Stimulated activated CD8-positive, alpha-beta memory T cell treated with anti-CD3 and anti-CD28 coated beads, Interleukin-12 subunit alpha, Interleukin-12 subunit beta, amount 100 ng/mL, for 4 hours (primary cell): ENCODE data around the gene PLCD1.
"Not testable (repeated sequence)": the region's sequence is repeated elsewhere in the genome, so short reads cannot be mapped to it uniquely, and the experiment has no call there.

ENCODE experiments used
- DNase-seq: peaks from one replicate; pipeline ENCODE4 v3.0.0-alpha.2; 2020; ENCODE audit warnings: low read depth

The PLCD1 gene

DNA sequence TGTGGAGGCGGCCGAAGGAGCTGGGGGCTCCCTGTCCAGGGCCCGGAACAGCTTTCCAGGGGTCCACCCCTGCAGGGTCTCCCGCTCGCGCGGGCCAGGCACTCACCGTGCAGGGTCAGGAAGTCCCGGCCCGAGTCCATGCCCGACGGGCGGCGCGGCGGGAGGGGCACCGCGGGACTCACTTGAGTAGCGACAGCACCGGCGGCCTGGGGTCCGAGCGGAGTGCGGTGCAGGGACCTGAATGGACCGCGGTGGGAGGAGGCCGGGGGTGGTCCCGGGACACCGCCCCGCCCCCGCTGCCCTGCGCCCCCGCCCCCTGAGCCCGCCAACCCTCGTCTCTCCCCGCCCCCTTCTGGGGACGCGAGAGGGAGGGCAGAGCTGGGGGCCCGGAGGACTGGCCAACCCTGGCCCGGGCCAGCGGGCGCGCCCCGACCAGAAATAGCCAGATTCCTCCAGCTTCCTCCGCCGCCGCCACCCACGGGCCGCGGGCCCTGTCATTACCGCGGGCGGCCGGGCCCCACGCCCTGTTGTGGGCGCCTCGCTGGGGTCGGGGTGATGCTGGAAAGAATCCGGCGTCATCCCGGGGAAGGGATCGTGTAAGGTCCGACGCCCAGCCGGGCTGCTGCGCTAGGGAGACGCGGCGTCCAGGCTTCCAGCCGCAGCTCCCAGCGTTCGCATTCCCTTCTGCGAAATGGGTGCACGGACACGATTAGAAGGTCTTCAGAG is at the start of gene PLCD1:
Gene PLCD1, minus strand, starts transcription at position 243 of the 726 bp plus-strand sequence. Its CDS starts 103 bp downstream, at position 140.
- no peak for DNase-seq

DNA sequence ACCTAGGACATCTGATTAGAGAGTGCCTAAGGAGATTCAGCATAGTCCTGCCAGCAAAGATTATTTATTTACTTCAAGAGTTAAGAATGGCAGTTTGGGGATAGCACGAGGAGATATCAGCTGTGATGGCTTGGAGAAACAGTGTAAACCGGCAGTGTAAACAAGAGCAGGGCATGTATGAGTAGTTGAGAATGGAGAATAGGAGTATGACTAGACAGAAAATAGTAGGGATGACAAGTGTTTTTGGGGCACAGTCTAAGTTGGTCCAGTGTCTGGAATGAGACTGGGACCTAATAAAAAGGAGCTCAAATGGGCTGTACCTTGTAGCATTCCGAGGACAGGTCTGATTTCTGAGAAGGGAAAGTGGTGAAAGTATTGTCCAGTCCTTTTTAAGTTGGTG is 47.6 kb upstream of the PLCD1 start:
- not testable (repeated sequence) for DNase-seq

DNA sequence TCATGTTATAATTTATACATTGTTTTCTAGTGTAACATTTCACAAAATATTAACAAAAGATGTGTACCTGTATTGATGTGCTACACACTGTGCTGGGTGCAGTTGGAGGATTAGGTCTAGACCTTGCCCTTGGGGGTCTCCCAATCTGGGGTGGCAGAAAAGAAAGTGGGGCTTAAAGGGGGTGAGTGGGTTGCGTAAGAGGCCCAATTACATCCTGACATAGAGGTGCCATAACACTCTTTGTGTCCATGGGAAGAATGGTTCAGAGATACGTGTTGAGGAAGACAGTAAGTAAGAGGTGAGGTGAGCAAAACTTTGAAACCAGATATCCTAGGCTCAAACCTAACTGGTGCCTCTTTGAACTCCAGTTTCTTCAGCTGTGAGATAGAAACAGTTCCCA is 40.6 kb upstream of the PLCD1 start:
- DNase-seq, result no peak

DNA sequence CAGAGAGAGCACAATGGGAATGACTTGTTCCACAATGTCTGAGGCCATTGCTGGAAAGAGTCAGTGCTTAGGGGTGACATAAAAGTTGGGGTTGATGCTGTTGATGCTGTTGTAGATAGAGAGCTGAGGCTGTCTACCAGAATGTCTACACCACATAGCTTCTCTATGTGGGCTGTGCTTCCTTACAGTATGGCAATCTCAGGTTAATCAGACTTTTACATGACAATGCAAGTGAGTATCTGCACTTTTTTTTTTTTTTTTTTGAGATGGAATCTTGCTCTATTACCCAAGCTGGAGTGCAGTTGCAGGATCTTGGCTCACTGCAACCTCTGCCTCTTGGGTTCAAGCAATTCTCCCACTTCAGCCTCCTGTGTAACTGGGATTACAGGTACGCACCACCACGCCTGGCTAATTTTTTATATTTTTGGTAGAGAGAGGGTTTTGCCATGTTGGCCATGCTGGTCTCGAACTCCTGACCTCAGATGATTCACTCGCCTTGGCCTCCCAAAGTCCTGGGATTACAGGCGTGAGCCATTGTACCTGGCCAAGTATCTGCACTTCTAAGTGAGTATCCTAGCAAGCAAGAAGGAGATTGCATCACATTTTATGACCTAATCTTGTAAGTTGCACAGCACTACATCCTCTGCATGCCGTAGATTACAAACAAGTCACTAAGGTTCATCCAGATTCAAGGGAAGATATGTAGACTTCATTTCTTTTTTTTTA is 38.2 kb upstream of the PLCD1 start:
- DNase-seq, result no peak

DNA sequence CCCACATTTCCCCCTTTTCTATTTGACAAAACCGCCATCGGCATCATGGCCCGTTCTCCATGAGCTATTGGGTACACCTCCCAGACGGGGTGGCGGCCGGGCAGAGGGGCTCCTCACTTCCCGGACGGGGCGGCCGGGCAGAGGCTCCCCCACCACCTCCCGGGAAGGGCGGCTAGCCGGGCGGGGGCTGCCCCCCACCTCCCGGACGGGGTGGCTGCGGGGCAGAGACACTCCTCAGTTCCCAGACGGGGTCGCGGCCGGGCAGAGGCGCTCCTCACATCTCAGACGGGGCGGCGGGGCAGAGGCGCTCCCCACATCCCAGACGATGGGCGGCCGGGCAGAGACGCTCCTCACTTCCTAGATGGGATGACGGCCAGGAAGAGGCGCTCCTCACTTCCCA is 35.0 kb upstream of the PLCD1 start:
- not testable (repeated sequence) for DNase-seq

DNA sequence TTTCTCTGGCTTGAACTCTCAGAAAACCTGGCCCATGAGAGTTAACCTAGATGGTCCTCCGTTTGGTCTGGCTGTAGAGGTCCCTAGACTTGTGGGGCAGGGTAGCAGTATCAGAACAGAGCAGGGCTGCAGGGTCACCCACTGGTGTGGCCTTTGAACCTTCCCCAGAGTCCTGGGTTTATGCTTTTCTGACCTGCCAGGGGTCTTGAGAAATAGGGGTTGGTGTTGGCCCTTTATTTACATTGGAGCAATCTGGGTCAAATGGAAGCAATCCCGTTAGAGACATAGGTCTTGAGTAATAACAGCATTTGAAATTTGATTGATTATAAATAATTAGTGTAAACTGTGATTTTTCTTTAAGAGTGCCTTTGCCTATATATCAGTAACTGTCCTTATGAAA is 33.4 kb upstream of the PLCD1 start:
- DNase-seq, result no peak

DNA sequence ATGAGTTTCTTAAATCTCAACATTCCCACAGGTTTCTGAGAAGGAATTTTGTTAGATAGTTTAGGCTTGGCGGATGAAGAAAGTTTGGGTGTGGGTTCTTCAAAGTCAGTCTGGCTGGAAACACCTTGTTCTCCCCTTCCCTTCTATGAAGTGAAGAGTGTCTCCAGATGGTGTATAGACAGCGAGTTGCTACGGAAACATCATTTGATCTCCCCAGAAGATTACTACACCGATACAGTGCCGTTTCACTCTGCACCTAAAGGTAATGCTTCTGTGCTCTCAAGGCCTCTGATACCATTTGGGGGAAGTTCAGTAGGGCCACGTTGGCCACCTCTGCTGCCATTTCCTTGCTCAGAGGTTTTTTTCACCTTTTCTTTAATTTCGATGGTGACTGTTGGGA is 30.1 kb upstream of the PLCD1 start:
- DNase-seq, result no peak

DNA sequence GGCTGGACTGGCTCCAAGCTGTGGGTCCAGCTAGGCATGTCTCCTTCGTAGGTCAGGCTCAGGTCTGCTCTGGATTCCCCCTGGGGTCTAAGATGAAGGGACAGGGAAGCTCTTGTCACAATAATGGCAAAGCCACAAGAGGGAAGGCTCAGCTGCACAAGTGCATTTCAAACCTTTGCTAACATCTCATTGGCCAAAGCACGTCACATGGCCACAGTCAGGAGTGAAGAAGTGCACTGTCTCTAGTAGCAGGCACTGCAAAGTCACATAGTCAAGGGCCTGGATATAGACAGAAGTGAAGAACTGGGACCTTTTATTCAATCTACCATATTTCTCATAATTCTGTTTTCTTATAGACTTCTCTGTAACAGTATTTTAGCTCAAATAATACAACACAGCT is 29.7 kb upstream of the PLCD1 start:
- no peak for DNase-seq

DNA sequence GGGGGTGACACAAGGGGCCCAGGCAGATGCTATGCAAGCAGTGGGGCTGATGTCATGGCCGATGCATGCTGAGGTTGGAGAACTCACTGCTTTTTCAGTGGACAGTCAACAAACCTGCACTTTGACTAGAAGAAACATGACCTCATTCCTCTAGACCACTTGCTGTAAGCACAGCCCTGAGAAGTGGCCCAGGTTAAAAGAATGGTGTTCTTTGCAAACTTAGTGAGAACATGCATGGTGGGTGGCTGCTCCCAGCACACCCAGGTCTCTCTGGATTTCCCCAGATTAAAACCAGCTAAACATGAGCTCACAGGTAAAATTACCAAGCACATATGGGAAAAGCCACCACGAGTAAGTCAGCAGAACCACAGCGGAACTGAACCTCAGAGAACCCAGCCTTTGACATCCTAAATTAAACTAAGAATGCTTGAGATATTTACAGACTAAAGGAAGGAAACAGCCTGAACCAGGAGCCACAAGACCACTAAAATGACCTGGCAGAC is 25.1 kb upstream of the PLCD1 start:
- no peak for DNase-seq

DNA sequence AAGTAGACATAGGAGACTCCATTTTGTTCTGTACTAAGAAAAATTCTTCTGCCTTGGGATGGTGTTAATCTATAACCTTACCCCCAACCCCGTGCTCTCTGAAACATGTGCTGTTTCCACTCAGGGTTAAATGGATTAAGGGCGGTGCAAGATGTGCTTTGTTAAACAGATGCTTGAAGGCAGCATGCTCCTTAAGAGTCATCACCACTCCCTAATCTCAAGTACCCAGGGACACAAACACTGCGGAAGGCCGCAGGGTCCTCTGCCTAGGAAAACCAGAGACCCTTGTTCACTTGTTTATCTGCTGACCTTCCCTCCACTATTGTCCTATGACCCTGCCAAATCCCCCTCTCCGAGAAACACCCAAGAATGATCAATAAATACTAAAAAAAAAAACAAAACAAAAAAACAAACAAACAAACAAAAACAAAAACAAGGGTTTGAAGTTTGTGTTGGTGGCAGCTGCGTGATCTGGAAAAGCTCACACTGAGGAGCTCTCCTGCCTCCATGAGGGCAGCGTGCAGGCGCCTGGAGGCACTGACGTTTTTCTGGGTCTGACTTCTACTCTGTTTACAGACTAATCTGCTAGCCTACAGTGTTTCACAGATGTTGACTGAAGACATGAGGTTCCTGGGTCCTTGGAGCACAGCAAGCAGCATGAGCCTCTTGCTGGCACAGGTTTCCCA is 24.5 kb upstream of the PLCD1 start:
- not testable (repeated sequence) for DNase-seq

DNA sequence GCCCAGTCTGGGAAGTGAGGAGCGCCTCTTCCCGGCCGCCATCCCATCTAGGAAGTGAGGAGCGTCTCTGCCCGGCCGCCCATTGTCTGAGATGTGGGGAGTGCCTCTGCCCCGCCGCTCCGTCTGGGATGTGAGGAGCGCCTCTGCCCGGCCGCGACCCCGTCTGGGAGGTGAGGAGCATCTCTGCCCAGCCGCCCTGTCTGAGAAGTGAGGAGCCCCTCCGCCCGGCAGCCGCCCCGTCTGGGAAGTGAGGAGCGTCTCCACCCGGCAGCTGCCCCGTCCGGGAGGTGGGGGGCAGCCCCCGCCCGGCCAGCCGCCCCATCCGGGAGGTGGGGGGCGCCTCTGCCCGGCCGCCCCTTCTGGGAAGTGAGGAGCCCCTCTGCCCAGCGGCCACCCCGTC is 23.8 kb upstream of the PLCD1 start:
- not testable (repeated sequence) for DNase-seq

DNA sequence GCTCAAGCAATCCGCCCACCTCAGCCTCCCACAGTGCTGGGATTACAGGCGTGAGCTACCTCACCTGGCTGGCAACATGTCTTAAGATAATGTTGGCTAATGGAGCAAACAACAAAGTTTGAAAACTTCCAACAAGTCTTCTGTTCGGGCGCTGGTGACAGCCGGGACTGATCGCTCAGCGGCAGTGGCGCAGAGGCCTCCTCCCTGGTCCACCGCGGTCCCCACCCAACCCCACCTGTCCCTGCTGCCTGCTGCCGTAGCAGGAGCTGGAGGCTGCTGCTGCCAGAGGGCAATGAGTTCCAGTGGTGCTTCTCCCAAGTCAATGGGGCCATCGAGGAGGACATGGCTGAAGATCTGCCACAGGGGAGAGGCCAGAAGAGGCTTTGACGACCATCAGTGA is 21.7 kb upstream of the PLCD1 start:
- no peak for DNase-seq

DNA sequence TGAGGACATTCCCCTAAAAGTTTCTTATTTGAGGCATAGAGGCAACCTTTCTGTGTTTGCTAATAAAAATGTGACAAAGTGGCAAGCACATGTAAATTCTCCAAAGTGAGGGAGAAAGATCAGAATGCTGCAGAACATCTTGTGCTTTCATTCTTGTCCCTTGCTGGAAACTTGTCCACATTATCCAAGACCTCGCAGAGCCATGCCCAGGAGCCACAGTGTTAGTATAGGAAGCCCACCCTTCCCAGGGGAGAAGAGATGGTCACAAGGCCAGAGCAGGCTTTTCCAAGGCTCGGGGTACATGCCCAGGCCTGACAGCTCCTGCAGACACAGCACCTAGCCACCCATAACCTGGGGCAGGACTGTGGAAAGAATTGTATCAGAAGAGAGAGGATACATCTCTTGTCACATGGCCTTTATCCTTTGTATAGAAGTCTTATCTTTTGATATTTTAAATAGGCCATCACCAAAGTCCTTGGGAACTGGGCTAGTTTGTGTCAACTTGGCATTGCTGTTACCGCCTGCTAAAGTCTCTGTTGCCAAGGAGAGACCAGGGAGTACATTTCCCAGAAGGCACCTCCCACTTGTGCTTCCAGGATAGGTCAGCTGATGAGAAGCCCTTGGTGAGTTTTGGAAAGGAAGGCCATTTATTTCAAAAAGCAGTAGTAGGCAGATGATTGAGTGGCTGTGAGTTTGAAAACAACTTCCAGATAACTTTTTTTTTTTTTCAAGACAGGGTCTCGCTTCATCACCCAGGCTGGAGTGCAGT is 20.1 kb upstream of the PLCD1 start:
- DNase-seq, result no peak

DNA sequence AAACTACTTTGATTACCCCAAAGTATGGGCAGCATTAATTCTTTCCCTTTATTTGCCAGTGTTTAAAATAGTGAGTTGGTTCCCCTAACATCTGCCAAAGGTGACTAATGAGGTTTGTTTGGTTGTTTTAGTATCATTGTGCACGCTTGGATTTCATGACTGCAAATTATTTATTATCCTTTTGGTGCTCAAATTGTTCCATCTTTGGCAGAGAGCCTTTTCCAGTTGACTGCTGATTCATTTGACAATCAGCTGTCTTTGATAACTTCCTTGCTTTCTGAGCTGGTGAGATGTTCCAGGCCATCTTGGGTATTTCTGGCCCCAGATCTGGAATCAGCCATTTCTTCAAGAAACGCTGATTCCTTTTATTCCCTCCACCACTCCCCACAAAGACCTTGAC is 18.5 kb upstream of the PLCD1 start:
- no peak for DNase-seq

DNA sequence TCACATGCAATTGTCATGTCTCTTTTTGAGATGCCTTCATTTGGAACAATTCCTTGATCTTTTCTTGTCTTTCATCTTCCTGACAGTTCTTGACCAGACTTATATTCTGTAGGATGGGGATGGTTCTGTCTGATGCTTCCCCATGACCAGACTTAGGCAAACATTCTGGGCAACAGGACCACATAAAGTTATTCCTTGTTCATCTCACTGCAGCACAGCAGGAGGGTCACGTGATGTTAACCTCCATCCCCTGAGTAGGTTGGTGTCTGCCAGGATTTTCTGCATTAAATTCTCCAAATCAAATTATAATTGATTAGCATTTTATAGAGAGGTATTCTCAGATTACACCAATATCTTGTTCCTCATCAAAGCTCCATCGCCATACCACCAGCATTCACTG is 17.4 kb upstream of the PLCD1 start:
- DNase-seq, result no peak

DNA sequence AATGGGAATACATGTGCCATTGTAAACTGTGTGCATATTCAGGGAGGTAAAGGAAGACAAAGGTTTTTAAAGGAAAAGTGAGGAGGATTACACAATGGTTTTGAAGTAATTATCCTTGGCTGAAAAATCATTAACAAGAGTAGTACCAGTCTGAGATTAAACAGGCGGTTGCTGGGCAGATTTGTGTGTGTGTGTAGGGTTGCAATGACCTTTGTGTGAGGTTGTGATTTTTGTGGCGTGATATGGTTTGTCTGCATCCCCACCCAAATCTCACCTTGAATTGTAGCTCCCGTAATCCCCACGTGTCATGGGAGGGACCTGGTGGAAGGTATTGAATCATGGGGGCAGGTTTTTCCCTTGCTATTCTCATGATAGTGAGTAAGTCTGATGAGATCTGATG is 16.6 kb upstream of the PLCD1 start:
- DNase-seq, result no peak

DNA sequence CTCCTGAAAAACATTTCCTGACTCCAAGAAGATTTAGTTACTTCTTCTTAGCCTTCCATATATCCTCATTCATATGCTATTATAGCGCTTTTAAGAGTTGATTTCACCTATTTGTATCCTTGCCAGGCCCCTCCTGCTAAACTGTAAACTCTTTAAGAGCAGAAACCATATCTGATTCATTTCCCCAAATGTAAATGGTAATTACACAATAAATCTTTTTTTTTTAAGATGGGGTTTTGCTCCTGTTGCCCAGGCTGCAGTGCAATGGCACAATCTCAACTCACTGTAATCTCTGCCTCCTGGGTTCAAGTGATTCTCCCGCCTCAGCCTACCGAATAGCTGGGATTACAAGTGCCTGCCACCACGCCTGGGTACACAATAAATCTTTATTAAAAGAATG is 14.0 kb upstream of the PLCD1 start:
- no peak for DNase-seq

DNA sequence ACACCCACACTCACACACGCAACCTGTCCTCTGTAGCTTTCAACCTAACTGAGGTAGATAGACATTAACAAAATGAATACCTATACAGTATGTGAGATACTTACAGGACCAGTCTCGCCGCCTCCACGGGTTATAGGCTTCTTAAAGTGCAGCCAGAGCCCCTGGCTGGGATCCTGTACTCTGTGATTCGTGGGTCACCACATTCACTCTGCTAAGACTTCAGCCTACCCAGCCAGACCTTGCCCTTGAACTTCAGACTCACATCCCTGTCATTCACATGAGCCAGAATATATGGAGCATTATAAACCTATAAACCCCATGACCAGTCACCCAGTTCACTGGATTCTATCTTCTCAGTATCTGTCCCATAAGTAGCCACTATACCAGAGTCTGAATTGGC is 11.0 kb upstream of the PLCD1 start:
- DNase-seq, result no peak

DNA sequence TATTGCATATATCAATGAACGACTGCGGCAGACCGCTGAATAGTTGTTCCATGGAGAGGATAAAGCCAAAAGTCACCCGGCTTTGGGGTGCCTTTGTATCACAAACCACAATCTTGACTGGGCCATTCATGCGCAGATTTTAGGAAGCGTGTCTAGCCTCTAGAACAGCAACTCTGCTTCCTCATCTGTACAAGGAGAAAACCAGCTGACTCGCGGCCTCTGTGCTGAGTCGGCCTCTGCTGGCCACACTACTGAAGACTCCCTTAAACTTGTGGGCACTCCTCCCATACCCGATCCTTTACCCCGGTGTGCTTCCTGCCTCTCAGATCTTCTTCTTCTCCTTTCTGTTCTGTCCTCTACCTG is 10.4 kb upstream of the PLCD1 start:
- DNase-seq, result no peak

DNA sequence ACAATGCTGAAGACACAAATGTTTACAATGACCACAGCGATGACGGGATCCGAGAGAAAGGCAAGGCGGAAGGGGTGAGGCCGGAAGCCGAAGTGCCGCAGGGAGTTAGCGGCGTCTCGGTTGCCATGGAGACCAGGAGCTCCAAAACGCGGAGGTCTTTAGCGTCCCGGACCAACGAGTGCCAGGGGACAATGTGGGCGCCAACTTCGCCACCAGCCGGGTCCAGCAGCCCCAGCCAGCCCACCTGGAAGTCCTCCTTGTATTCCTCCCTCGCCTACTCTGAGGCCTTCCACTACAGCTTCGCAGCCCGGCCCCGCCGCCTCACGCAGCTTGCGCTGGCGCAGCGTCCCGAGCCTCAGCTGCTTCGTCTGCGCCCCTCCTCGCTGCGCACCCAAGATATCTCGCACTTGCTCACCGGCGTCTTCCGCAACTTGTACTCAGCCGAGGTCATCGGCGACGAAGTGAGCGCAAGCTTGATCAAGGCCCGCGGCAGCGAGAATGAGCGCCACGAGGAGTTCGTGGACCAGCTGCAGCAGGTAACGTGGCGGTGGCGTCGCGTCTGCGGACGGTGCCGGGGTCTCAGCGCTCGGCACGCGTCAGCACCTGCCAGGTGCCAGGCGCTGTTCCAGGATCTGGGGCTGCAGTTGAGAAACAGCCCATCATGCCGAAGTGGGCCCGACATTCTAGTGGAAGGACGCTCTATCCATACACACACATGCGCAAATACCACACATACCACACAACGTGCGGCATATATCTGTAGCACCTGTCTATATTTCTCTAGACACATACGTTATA is 9.9 kb upstream of the PLCD1 start, which contains the start of gene DLEC1:
Gene DLEC1, plus strand, starts transcription at position 108 of the 798 bp plus-strand sequence. Its CDS starts 18 bp downstream, at position 126.
- peak; percentile 59 for DNase-seq

DNA sequence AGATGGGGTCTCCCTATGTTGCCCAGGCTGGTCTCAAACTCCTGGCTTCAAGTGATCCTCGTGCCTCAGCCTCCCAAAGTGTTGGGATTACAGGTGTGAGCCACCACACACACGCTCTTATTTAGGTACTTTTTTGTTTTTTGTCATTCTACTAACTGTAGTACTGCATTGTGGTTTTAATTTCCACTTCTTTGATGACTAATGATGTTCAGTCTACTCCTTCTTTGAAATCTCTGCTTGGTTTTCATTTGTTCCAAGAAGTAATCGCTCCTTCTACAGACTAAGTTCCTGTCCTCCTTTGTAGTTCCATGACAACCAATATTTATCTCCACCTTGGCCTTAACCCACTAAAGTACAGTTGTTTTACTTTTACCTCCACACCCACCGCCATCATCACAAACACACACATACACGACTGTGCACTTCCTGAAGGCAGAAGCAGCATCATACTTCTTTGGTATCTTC is 9.0 kb upstream of the PLCD1 start:
- no peak for DNase-seq
